ENCODE measurements around the gene MICB.
"Not testable (repeated sequence)": the region's sequence is repeated elsewhere in the genome, so short reads cannot be mapped to it uniquely, and the experiment has no call there.

- not testable (repeated sequence) for TF ChIP-seq CTCF (IDR thresholded peaks at IDR 0.05; ENCODE audit: low read depth, low read length, missing input control); ATF3 (IDR thresholded peaks at IDR 0.05)
Measured at GRCh38 chr6:31487674-31488073, 10.3 kb upstream of the MICB start.
